OCI-LY7 (cell line): ENCODE data around the gene PRICKLE2.

ENCODE experiments used
- CTCF ChIP-seq: fragments of 200-600 bp; sonication (generic); conservative IDR thresholded peaks from 2 replicates; pipeline ENCODE4 v1.5.1; 2014; ENCODE audit warnings: mild to moderate bottlenecking, antibody characterized with exemption, low read length, moderate library complexity, mixed read lengths
- EZH2phosphoT487 ChIP-seq: fragments of 200-600 bp; sonication (generic); IDR thresholded peaks from 2 replicates; pipeline ENCODE4 v1.6.1; 2018; ENCODE audit warnings: low read depth, borderline replicate concordance, mild to moderate bottlenecking, mixed run types, antibody characterized with exemption, low read length, moderate library complexity, mixed read lengths

GRCh38 chr3:64251019-64251418 is 25.8 kb upstream of the PRICKLE2 start:
- TF ChIP-seq CTCF: no peak
- TF ChIP-seq EZH2phosphoT487: no peak
